Measurements from ENCODE around the gene IL36B. TPM values are rescaled to one million over a fixed set of nuclear protein-coding genes. Genes with fewer than 3 reads are reported as not detected.

IL36B gene
- total RNA-seq, 4 donors from 2014 or later = not detected

GRCh38 chr2:113032737-113033136 lies 19.9 kb downstream of the IL36B start:
- Histone ChIP-seq H3K27me3 (no peaks in the 10 kb centered on the region), H3K27ac (no peak overlapping the region), H3K9me3 (no peaks in the 10 kb centered on the region), H3K36me3 (no peaks in the 10 kb centered on the region), H3K4me1 (no peaks in the 10 kb centered on the region), H3K4me3 (replicated peaks in 1 of 3) (no peak overlapping the region)
- 85 to 100% methylated on average over 1 of the region's 1 CpG for WGBS, 2 donors
- intact Hi-C loops (cut with DNase I) = no loop called here
- DNase-seq = no peak
- TF ChIP-seq POLR2A (IDR thresholded peaks at IDR 0.05) = no peak
- no peak for TF ChIP-seq CTCF (IDR thresholded peaks at IDR 0.05)

GRCh38 chr2:113028112-113028511 lies 24.6 kb downstream of the IL36B start:
- Histone ChIP-seq H3K9me3 (no peaks in the 10 kb centered on the region), H3K4me1 (no peaks in the 10 kb centered on the region), H3K36me3 (no peaks in the 10 kb centered on the region), H3K27me3 (no peaks in the 10 kb centered on the region), H3K4me3 (replicated peaks in 1 of 3) (no peak overlapping the region), H3K27ac (no peak overlapping the region)
- WGBS, 2 donors = 4 to 5% methylated on average over 1 of the region's 1 CpG
- no peak for DNase-seq
- intact Hi-C loops (cut with DNase I) = no loop called here
- TF ChIP-seq CTCF (IDR thresholded peaks at IDR 0.05) (no peak), POLR2A (IDR thresholded peaks at IDR 0.05) (no peak)

- intact Hi-C loops (cut with DNase I) = no loop called here
- WGBS, 2 donors = 88 to 89% methylated on average over 2 of the region's 2 CpGs
- no peak for DNase-seq
- H3K27ac ChIP-seq = no peak overlapping the region
- H3K27me3 ChIP-seq = no peaks in the 10 kb centered on the region
- no peak overlapping the region for H3K4me3 ChIP-seq (replicated peaks in 1 of 3)
- H3K36me3 ChIP-seq = no peaks in the 10 kb centered on the region
- no peaks in the 10 kb centered on the region for H3K4me1 ChIP-seq
- H3K9me3 ChIP-seq = no peaks in the 10 kb centered on the region
- TF ChIP-seq CTCF (IDR thresholded peaks at IDR 0.05) = no peak
- TF ChIP-seq POLR2A (IDR thresholded peaks at IDR 0.05) = no peak
Measured at GRCh38 chr2:113027691-113028090, 25.0 kb downstream of the IL36B start.

GRCh38 chr2:113025737-113026136 lies 26.9 kb downstream of the IL36B start:
- H3K9me3 ChIP-seq = no peaks in the 10 kb centered on the region
- no peaks in the 10 kb centered on the region for H3K36me3 ChIP-seq
- H3K27me3 ChIP-seq = no peaks in the 10 kb centered on the region
- no peak for DNase-seq
- no peak for TF ChIP-seq POLR2A (IDR thresholded peaks at IDR 0.05)
- TF ChIP-seq CTCF (IDR thresholded peaks at IDR 0.05) = no peak
- no peaks in the 10 kb centered on the region for H3K4me1 ChIP-seq
- 62 to 67% methylated on average over 2 of the region's 2 CpGs for WGBS, 2 donors
- intact Hi-C loops (cut with DNase I) = no loop called here
- H3K27ac ChIP-seq = no peak overlapping the region
- no peak overlapping the region for H3K4me3 ChIP-seq (replicated peaks in 1 of 3)

GRCh38 chr2:113024764-113025163 lies 27.9 kb downstream of the IL36B start:
- no peaks in the 10 kb centered on the region for H3K9me3 ChIP-seq
- TF ChIP-seq CTCF (IDR thresholded peaks at IDR 0.05) (no peak), POLR2A (IDR thresholded peaks at IDR 0.05) (no peak)
- H3K27me3 ChIP-seq = no peaks in the 10 kb centered on the region
- WGBS, 2 donors = 82 to 94% methylated on average over 2 of the region's 2 CpGs
- no peak for DNase-seq
- H3K36me3 ChIP-seq = no peaks in the 10 kb centered on the region
- no peak overlapping the region for H3K27ac ChIP-seq
- H3K4me3 ChIP-seq (replicated peaks in 1 of 3) = no peak overlapping the region
- H3K4me1 ChIP-seq = no peaks in the 10 kb centered on the region
- intact Hi-C loops (cut with DNase I) = no loop called here
